Measurements from ENCODE around the gene ITGB4. TPM values are rescaled to one million over a fixed set of nuclear protein-coding genes. Genes with fewer than 3 reads are reported as not detected.

The ITGB4 gene
- polyA plus RNA-seq, 4 donors = 9.0 to 15.4 (median 12.4) TPM

- DNase-seq (ENCODE audit: low read depth in 4 of 4, low spot score in 3 of 4) = peak in 1 of 4 donors; percentile 64
Observed at GRCh38 chr17:75783069-75783783, 62.0 kb downstream of the ITGB4 start.

DNA sequence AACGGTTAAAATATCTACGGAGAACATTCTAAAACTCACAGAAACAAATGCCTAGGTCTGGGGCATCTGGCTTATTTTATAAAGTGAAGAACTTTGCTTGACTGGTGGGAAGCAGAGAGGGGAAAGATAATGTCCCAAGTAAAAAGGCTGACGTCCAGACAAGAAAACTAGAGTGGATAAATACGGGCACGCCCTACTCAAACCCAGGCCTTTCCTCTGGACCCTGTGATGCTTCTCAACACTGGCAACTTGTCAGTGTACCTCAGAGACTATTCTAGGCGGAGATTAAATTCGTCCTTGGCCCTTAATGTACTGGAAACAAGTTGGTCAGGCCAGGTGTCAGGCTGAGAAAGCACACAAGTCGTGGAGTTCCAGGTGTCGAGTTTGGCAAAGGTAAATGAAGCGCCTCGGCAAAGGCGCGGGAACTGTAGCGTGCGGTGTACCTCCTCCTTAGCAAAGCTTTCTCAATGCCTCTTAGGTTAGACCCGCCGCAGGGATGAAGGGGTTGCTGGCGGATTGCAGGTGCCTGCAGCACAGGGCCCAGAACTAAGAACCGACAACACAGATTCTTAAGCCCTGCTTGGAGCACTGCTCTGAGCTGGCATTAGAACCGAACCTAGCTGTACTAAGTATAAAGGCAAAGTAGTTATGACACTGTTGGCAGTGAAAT lies 62.7 kb downstream of the ITGB4 start:
- no peak for DNase-seq (ENCODE audit: low read depth in 4 of 4, low spot score in 3 of 4)

DNA sequence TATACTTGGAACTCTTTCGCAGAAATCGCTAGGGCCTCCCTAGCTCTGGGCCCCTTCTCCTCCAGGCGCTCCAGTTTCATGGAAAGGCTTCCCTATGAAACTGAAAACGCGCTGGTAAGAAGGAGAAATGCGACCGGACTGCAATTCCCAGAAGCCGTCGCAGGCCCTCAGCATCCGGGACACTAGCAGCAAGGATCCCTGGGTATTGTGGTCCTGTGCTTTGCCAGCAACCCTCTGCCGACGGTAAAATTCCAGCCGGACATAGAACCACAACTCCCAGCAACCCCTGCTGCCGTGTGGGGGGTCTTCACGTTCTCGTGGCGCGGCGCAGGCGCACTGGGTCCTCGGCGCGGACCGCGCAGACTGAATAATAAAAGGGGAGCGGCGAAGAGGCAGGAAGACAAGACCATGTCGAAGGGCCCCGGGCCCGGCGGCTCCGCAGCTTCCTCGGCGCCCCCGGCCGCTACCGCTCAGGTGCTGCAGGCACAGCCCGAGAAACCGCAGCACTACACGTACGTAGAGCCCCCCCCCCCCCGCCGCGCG lies 63.3 kb downstream of the ITGB4 start, which contains the start of gene UNK:
UNK (plus strand) TSS at position 334 of the 543 bp plus-strand sequence; CDS start at position 409, 75 bp downstream.
- peak; percentile 98 to 99 (median 98) for DNase-seq (ENCODE audit: low read depth in 4 of 4, low spot score in 3 of 4)

DNA sequence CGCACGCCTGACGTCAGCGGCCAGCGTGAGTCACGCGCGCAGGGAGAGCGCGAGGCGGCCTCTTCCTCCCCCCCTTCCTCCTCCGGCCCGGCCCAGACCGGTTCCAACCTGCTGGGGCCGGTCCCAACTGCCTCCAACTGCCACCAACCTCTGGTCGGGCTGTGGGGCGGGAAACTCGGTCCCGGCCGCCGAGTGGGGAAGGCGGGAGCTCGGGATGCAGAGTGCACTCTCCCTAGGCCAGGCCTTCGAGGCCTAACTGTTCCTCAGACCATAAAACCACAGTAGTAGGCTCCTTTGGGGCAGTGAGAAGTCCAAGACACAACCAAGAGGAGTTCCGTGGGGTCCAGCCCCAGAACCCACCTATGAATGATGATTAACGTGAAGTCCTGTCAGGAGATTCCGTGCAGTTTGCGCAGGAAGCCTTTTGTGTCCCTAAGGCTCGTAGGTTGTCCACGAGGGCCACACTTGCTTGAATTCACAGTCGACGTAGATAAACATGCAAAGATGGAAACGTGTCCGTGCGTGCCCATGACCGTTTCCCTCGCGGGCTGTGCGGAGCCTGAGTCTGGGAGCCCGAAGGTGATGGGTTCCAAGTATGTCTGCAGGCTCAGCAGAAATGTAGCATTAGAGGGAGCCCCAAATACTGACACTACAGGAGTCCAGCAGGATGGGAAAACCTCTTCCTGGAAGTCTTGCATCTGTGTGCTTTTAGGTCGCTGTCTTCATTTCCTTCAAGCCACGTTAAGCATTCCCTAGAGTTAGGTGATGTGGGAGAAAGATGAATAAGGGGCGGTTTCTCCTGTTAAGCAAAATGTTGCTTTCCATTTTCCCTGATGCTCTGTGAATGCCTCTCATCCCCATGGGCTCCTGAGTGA lies 64.0 kb downstream of the ITGB4 start:
- peak in 3 of 4 donors; percentile 81 to 87 (median 81) for DNase-seq (ENCODE audit: low read depth in 4 of 4, low spot score in 3 of 4)

- no peak for DNase-seq (ENCODE audit: low read depth in 4 of 4, low spot score in 3 of 4)
Observed at GRCh38 chr17:75791254-75791653, 70.0 kb downstream of the ITGB4 start.

- DNase-seq (ENCODE audit: low read depth in 4 of 4, low spot score in 3 of 4) = no peak
Observed at GRCh38 chr17:75793460-75793859, 72.2 kb downstream of the ITGB4 start.

DNA sequence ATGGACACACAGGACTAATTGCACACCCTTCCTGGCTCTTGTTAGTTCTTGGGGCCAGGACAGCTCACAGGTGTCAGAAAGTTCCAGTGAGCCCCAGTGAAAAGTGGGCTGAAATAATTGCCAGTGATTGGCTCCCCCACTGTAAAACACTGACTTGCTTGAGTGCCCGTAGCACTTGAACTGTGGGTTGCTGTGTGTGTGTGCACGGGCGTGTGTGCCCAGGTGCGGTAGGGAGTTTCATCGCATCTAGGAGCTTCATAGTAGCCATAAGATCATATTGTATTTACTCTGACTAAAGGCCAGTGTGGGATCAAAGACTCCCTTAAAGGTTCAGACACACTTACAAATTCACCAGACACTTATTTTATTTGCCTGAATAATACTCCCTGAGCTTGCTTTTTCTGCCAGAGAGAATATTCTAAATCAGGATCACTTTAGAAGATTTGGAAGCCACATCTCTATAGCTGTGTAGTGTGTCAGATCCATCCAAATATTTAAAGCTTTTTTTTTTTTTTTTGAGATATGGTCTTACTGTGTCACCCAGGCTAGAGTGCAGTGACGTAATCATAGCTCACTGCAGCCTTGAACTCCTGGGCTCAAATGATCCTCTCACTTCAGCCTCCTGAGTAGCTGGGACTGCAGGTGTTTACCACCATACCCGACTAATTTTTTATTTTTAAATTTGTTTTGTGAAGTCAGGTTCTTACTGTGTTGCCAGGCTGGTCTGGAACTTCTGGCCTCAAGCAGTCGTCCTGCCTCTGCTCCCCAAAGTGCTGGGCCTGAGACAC lies 74.8 kb downstream of the ITGB4 start:
- DNase-seq (ENCODE audit: low read depth in 4 of 4, low spot score in 3 of 4) = no peak

DNA sequence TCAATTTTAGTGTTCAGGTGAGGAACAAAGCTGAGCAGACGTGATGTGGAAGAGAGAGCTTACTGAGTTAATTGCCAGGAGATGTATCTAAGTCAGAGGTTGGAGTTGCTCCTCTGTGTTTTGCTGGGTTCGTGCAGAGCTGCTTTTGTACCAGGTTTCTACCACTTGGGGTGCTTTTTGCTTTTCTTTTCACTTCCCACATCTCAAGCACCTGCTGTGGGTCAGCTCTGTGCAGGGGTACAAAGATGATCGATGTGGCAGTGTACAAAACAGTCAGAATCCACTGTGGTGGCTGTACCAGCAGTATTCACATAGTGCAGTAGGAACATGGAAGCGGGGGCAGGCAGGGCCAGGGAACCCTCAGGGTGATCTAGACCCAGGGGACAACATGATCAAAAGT lies 78.1 kb downstream of the ITGB4 start:
- no peak for DNase-seq (ENCODE audit: low read depth in 4 of 4, low spot score in 3 of 4)

DNA sequence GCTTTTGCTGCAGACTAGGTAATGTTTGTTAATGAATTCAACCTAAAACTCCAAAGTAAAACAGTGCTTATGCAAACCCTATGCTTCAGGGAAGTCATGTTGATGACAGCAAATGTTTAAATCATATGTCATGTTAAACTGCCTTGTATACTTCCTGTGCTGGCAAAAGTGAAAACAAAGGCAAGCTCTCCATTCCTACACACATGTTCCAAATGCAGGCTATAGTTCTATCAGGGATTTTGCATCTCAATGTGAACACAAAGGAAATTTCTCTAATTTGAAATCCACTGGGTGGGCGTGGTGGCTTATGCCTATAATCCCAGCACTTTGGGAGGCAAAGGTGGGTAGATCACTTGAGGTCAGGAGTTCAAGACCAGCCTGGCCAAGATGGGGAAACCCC lies 82.6 kb downstream of the ITGB4 start:
- DNase-seq (ENCODE audit: low read depth in 4 of 4, low spot score in 3 of 4) = no peak

- DNase-seq (ENCODE audit: low read depth in 4 of 4, low spot score in 3 of 4) = no peak
Observed at GRCh38 chr17:75806822-75807500, 85.7 kb downstream of the ITGB4 start.

Other genes starting within 250 kb of the ITGB4 start
- 10 to 100 TPM; 22.5 to 34.6 (median 30.5) TPM for gene CASKIN2, start 205.9 kb upstream of the ITGB4 start, polyA plus RNA-seq (ENCODE audit: insufficient read length in 4 of 4)
- 10 to 100 TPM; 20.8 to 71.0 (median 45.0) TPM for gene TSEN54, start 204.9 kb upstream of the ITGB4 start, polyA plus RNA-seq (ENCODE audit: insufficient read length in 4 of 4)
- gene LLGL2, start 195.8 kb upstream of the ITGB4 start, polyA plus RNA-seq (ENCODE audit: insufficient read length in 4 of 4) = 100 to 1,000 TPM in 1 of 4 donors, 10 to 100 TPM in 2, 1 to 10 TPM in 1; 5.3 to 103 (median 49.8) TPM
- 100 to 1,000 TPM in 3 of 4 donors, 10 to 100 TPM in 1; 89.0 to 224 (median 182) TPM for gene MYO15B, start 133.7 kb upstream of the ITGB4 start, polyA plus RNA-seq (ENCODE audit: insufficient read length in 4 of 4)
- 10 to 100 TPM in 1 of 4 donors, 1 to 10 TPM in 3; 1.7 to 10.3 (median 6.4) TPM for gene SMIM5, start 88.0 kb upstream of the ITGB4 start, polyA plus RNA-seq (ENCODE audit: insufficient read length in 4 of 4)
- 10 to 100 TPM; 23.0 to 62.8 (median 36.7) TPM for gene RECQL5, start 54.3 kb upstream of the ITGB4 start, polyA plus RNA-seq (ENCODE audit: insufficient read length in 4 of 4)
- 100 to 1,000 TPM in 1 of 4 donors, 10 to 100 TPM in 3; 93.6 to 103 (median 96.9) TPM for gene SAP30BP, start 54.1 kb upstream of the ITGB4 start, polyA plus RNA-seq (ENCODE audit: insufficient read length in 4 of 4)
- gene GALK1, start 43.7 kb downstream of the ITGB4 start, polyA plus RNA-seq (ENCODE audit: insufficient read length in 4 of 4) = 10 to 100 TPM; 19.2 to 36.1 (median 24.1) TPM
- 10 to 100 TPM; 34.5 to 49.7 (median 36.4) TPM for gene UNK, start 63.3 kb downstream of the ITGB4 start, polyA plus RNA-seq (ENCODE audit: insufficient read length in 4 of 4)
- 1 to 10 TPM; 4.8 to 9.8 (median 7.0) TPM for gene UNC13D, start 122.9 kb downstream of the ITGB4 start, polyA plus RNA-seq (ENCODE audit: insufficient read length in 4 of 4)
- 10 to 100 TPM; 56.4 to 93.5 (median 79.6) TPM for gene WBP2, start 133.9 kb downstream of the ITGB4 start, polyA plus RNA-seq (ENCODE audit: insufficient read length in 4 of 4)
- 10 to 100 TPM in 1 of 4 donors, 1 to 10 TPM in 3; 6.1 to 18.1 (median 6.7) TPM for gene TRIM47, start 157.1 kb downstream of the ITGB4 start, polyA plus RNA-seq (ENCODE audit: insufficient read length in 4 of 4)
- 10 to 100 TPM; 11.0 to 16.9 (median 13.2) TPM for gene TRIM65, start 175.5 kb downstream of the ITGB4 start, polyA plus RNA-seq (ENCODE audit: insufficient read length in 4 of 4)
- gene MRPL38, start 183.4 kb downstream of the ITGB4 start, polyA plus RNA-seq (ENCODE audit: insufficient read length in 4 of 4) = 100 to 1,000 TPM in 1 of 4 donors, 10 to 100 TPM in 3; 61.8 to 122 (median 76.3) TPM
- 10 to 100 TPM in 1 of 4 donors, 1 to 10 TPM in 3; 7.5 to 15.1 (median 8.2) TPM for gene FBF1, start 219.6 kb downstream of the ITGB4 start, polyA plus RNA-seq (ENCODE audit: insufficient read length in 4 of 4)